ENCODE results near the gene GON4L.
"Not testable (repeated sequence)": the region's sequence is repeated elsewhere in the genome, so short reads cannot be mapped to it uniquely, and the experiment has no call there.

GON4L gene

GRCh38 chr1:155873860-155874259 lies 16.8 kb upstream of the GON4L start:
- DNase-seq, result no peak

DNA sequence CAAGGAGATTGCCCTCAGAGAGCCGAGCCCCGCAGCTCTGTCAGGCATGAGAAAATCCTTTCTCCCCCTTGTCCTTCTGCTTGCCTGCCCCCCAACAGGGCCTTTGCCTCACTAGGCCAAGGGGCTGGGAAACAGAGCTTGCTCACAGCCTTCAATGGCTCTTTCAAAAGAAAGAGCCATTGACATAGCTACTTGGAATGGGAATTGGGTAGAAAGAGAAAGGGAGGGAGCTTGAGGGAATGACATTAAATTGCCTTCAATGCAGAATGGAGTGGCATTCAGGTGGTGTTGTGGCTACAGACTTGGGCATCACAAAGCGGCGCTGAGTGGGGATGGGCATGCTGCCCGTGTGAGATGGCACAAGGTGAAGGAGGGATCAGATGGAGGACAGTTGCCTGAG lies 15.5 kb upstream of the GON4L start:
- no peak for DNase-seq

DNA sequence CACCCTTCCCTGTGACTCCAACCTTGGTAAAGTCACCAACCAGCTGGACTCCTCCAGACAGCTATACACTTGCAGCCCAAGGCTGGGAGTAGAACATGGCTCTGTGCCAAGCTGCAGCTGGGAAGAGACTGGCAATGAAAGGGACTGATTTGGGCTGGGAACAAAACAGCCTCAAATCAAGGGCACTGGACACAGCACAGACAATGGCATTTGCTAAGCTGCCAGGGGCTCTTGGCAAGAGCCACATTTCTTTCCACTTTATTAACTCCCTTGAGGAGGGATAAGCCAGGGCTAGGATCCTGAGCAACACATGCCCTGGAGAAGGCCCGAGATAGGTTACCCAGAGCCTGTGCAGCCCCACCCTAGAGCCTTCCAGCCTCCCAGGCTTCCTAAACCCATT lies 14.4 kb upstream of the GON4L start:
- DNase-seq, result no peak

GRCh38 chr1:155867766-155868165 lies 10.8 kb upstream of the GON4L start:
- no peak for DNase-seq

- no peak for DNase-seq
Observed at GRCh38 chr1:155864393-155864792, 7.4 kb upstream of the GON4L start.

GRCh38 chr1:155861896-155862295 lies 4.9 kb upstream of the GON4L start:
- DNase-seq, result no peak

GRCh38 chr1:155860970-155861510 lies 4.0 kb upstream of the GON4L start:
- no peak for DNase-seq

GRCh38 chr1:155859881-155860871 lies 3.2 kb upstream of the GON4L start:
- peak; percentile 2 to 14 (median 4) for DNase-seq

GRCh38 chr1:155859234-155859829 lies 2.3 kb upstream of the GON4L start, which contains the start of gene SYT11:
Gene SYT11, plus strand, starts transcription at chr1:155859567. Its CDS starts 195 bp downstream, at chr1:155859762.
- peak; percentile 62 to 80 (median 69) for DNase-seq

DNA sequence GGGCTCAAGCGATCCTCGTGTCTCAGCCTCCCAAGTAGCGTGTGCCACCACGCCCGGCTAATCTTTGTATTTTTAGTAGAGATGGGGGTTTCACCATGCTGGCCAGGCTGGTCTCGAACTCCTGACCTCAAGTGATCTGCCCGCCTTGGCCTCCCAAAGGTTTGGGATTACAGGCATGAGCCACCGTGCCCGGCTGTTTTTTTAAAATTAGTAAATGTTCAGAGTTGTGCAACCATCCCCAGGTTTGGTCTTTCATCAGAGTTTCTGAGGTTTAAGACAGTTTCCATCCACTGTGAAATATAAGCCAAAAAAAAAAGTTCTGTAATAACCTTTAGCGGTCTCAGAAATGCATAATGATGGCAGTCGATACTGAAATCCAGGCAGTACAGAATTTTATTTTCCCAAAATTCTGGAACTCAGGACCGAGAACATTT lies 1.8 kb upstream of the GON4L start:
- DNase-seq, result no peak

GRCh38 chr1:155856257-155856974 lies 598 bp downstream of the GON4L start:
- DNase-seq, result no peak

- no peak for DNase-seq
Observed at GRCh38 chr1:155850345-155850744, 6.7 kb downstream of the GON4L start.

DNA sequence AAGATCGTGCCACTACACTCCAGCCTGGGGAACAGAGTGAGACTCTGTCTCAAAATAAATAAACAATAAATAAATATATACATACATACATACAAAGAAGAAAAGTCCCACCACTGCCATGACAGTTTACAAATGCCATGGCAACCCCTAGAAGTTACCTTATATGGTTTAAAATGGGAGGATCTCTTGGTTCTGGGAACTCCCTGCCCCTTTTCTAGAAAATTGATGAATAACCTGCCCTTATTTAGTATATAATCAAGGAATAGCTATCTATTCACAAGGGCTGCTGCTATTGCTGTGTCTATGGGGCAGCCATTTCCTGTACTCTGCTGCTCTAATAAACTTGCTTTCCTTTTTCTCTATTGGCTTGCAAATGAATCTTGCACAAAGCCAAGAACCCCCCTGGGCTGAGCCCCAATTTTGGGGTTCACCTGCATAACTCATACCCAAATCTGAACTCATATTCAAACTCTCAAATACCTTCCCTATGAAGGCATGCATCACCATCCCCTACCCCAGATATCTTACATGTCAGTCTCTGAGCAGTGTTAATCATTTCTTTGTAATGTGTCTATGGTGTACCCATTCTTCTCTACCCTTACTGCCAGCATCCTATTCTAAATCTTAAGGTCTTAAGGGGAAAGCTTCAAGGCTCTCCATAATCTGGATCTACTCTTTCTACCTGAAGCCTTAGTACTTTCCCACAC lies 9.0 kb downstream of the GON4L start:
- DNase-seq, result no peak

DNA sequence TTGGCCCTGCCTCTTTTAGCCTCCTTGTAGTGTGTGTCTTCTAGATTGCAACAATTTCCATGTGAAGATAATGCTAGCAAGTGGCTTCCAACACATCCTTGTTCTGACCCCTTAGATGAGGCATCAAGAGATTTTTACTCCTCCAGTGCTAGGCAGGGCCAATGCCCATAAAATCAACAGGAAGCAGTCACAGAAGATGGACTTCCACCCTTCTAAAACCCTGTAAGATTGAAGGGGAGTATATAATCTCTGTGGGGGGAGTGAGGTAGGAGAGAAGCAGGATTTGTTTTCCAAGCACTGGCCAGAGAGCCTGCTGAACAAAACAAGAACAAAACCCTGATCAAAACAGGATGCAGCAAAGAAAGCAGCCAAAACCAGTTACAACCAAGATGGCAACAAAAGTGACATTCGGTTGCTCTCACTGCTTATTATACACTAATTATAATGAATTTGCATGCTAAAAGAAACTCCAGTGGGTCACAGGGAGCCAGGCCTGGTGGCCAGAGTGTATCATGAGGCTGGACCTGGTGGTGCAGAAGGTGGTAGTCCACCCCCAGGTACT lies 12.1 kb downstream of the GON4L start:
- no peak for DNase-seq

GRCh38 chr1:155840386-155840785 lies 16.6 kb downstream of the GON4L start:
- no peak for DNase-seq

- no peak for DNase-seq
Observed at GRCh38 chr1:155835548-155835947, 21.5 kb downstream of the GON4L start.

GRCh38 chr1:155834927-155835399 lies 22.1 kb downstream of the GON4L start:
- DNase-seq, result not testable (repeated sequence)

GRCh38 chr1:155834296-155834926 lies 22.6 kb downstream of the GON4L start:
- DNase-seq, result no peak

DNA sequence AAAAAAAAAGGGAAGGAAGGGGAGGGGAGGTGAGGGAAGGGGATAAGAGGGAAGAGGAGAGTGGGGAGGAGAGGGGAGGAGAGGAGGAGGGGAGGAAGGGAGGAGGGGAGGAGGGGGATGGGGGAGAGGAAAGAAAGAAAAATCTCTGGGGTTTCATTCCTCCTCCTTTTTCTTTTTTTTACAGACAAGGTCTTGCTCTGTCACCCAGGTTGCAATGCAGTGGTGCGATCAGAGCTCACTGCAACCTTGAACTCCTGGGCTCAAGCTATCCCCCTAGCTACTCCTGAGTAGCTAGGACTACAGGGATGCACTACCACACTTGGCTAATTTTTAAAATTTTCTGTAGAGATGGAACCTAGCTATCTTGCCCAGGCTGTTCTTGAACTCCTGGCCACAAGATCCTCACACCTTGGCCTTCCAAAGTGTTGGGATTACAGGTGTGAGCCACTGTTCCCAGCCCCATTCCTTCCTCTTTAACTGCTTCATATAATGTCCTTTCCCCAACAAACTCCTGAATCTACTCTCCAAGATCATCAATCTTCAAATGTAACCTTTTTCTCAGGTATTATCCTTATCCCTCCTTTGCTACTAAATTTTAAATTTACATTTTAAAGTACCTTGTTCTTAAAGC lies 23.2 kb downstream of the GON4L start:
- DNase-seq, result no peak

GRCh38 chr1:155831279-155831976 lies 25.6 kb downstream of the GON4L start:
- DNase-seq, result no peak
